ENCODE results near the gene RPS10.
"Not testable (repeated sequence)": the region's sequence is repeated elsewhere in the genome, so short reads cannot be mapped to it uniquely, and the experiment has no call there.

RPS10 gene

GRCh38 chr6:34423254-34423653 lies 2.6 kb downstream of the RPS10 start:
- no peak for TF ChIP-seq CTCF (IDR thresholded peaks at IDR 0.05; ENCODE audit: control insufficient read depth, insufficient read depth, low read depth, low read length, missing control alignments)
- no peak overlapping the region for H3K4me3 ChIP-seq (ENCODE audit: control insufficient read depth, low read depth, low read length)

GRCh38 chr6:34418367-34418766 lies 7.5 kb downstream of the RPS10 start:
- no peak overlapping the region for H3K4me3 ChIP-seq (ENCODE audit: control insufficient read depth, low read depth, low read length)
- DNase-seq (ENCODE audit: low read depth): no peak
- no peak for TF ChIP-seq CTCF (IDR thresholded peaks at IDR 0.05; ENCODE audit: control insufficient read depth, insufficient read depth, low read depth, low read length, missing control alignments)

More at GRCh38 chr6:34423254-34423653, 2.6 kb downstream of the RPS10 start:
- DNase-seq (ENCODE audit: low read depth): no peak

- no peak for TF ChIP-seq CTCF (IDR thresholded peaks at IDR 0.05; ENCODE audit: control insufficient read depth, insufficient read depth, low read depth, low read length, missing control alignments)
- H3K4me3 ChIP-seq (ENCODE audit: control insufficient read depth, low read depth, low read length): no peak overlapping the region
- no peak for DNase-seq (ENCODE audit: low read depth)
These were observed 8.9 kb downstream of the RPS10 start for GRCh38 chr6:34416877-34417371.

- no peak overlapping the region for H3K4me3 ChIP-seq (ENCODE audit: control insufficient read depth, low read depth, low read length)
- DNase-seq (ENCODE audit: low read depth): peak; percentile 60
- peak; percentile 60 for TF ChIP-seq CTCF (IDR thresholded peaks at IDR 0.05; ENCODE audit: control insufficient read depth, insufficient read depth, low read depth, low read length, missing control alignments)
These were observed 10.6 kb downstream of the RPS10 start for GRCh38 chr6:34414999-34415858.

GRCh38 chr6:34412643-34413214 lies 13.1 kb downstream of the RPS10 start:
- no peak for TF ChIP-seq CTCF (IDR thresholded peaks at IDR 0.05; ENCODE audit: control insufficient read depth, insufficient read depth, low read depth, low read length, missing control alignments)
- DNase-seq (ENCODE audit: low read depth): no peak
- H3K4me3 ChIP-seq (ENCODE audit: control insufficient read depth, low read depth, low read length): no peak overlapping the region

- no peak for DNase-seq (ENCODE audit: low read depth)
- no peak overlapping the region for H3K4me3 ChIP-seq (ENCODE audit: control insufficient read depth, low read depth, low read length)
- TF ChIP-seq CTCF (IDR thresholded peaks at IDR 0.05; ENCODE audit: control insufficient read depth, insufficient read depth, low read depth, low read length, missing control alignments): no peak
These were observed 13.9 kb downstream of the RPS10 start for GRCh38 chr6:34412016-34412415.

- H3K4me3 ChIP-seq (ENCODE audit: control insufficient read depth, low read depth, low read length); DNase-seq (ENCODE audit: low read depth): not testable (repeated sequence)
These were observed 18.0 kb downstream of the RPS10 start for GRCh38 chr6:34407915-34408314.
